ENCODE data around the gene SLC9A5. TPM values are rescaled to one million over a fixed set of nuclear protein-coding genes. Genes with fewer than 3 reads are reported as not detected.

The SLC9A5 gene
- total and polyA plus RNA-seq, 8 donors: 0.19 to 5.3 (median 0.89) TPM; not detected in 1

- H3K4me1 ChIP-seq: peaks cover 0 to 7% (median 3%) of the 10 kb centered on the region in 4 donors
- no peak for TF ChIP-seq POLR2AphosphoS5 (IDR thresholded peaks at IDR 0.05)
- TF ChIP-seq CTCF (IDR thresholded peaks at IDR 0.05): no peak
- no peak for TF ChIP-seq EP300 (IDR thresholded peaks at IDR 0.05)
- TF ChIP-seq POLR2A (IDR thresholded peaks at IDR 0.05): no peak
- no peaks in the 10 kb centered on the region for H3K27me3 ChIP-seq
- H3K9me3 ChIP-seq: no peaks in the 10 kb centered on the region
- no peak overlapping the region for H3K4me3 ChIP-seq
- no peak for DNase-seq
- WGBS, 5 donors: 91 to 94% (median 92%) methylated on average over 19 to 28 of the region's 28 CpGs
- no peak overlapping the region for H3K27ac ChIP-seq
- peaks cover 0 to 9% (median 1%) of the 10 kb centered on the region in 4 donors for H3K36me3 ChIP-seq
- intact Hi-C loops (cut with DNase I; ENCODE audit: low total_unique reads): no loop called here
These were observed 37.9 kb downstream of the SLC9A5 start for GRCh38 chr16:67286441-67287235.

- intact Hi-C loops (cut with DNase I; ENCODE audit: low total_unique reads): no loop called here
- peaks cover 0 to 9% (median 1%) of the 10 kb centered on the region in 4 donors for H3K36me3 ChIP-seq
- H3K27ac ChIP-seq: no peak overlapping the region
- no peak overlapping the region for H3K4me3 ChIP-seq
- H3K27me3 ChIP-seq: no peaks in the 10 kb centered on the region
- TF ChIP-seq EP300 (IDR thresholded peaks at IDR 0.05) (no peak), POLR2AphosphoS5 (IDR thresholded peaks at IDR 0.05) (no peak), CTCF (IDR thresholded peaks at IDR 0.05) (no peak), POLR2A (IDR thresholded peaks at IDR 0.05) (no peak)
- no peaks in the 10 kb centered on the region for H3K9me3 ChIP-seq
- peaks cover 0 to 7% (median 3%) of the 10 kb centered on the region in 4 donors for H3K4me1 ChIP-seq
- 92 to 98% (median 94%) methylated on average over 14 of the region's 14 CpGs for WGBS, 5 donors
- DNase-seq: no peak
These were observed 39.2 kb downstream of the SLC9A5 start for GRCh38 chr16:67287960-67288359.

- TF ChIP-seq POLR2AphosphoS5 (IDR thresholded peaks at IDR 0.05) (no peak), CTCF (IDR thresholded peaks at IDR 0.05) (no peak), POLR2A (IDR thresholded peaks at IDR 0.05) (no peak), EP300 (IDR thresholded peaks at IDR 0.05) (no peak)
- intact Hi-C loops (cut with DNase I; ENCODE audit: low total_unique reads): no loop called here
- Histone ChIP-seq H3K27ac (no peak overlapping the region), H3K4me1 (peaks cover 0 to 2% (median 0%) of the 10 kb centered on the region in 4 donors), H3K9me3 (no peaks in the 10 kb centered on the region), H3K27me3 (no peaks in the 10 kb centered on the region), H3K36me3 (peaks cover 0 to 9% (median 1%) of the 10 kb centered on the region in 4 donors), H3K4me3 (no peak overlapping the region)
- DNase-seq: no peak
- 72 to 89% (median 85%) methylated on average over 7 of the region's 7 CpGs for WGBS, 5 donors
These were observed 42.7 kb downstream of the SLC9A5 start for GRCh38 chr16:67291461-67291860.

GRCh38 chr16:67294171-67294757, 45.5 kb downstream of the SLC9A5 start:
- Histone ChIP-seq H3K4me3 (no peak overlapping the region), H3K27ac (no peak overlapping the region), H3K27me3 (peaks cover 0 to 9% (median 0%) of the 10 kb centered on the region in 3 donors), H3K9me3 (no peaks in the 10 kb centered on the region), H3K36me3 (no peaks in the 10 kb centered on the region), H3K4me1 (peaks cover 0 to 5% (median 0%) of the 10 kb centered on the region in 4 donors)
- intact Hi-C loops (cut with DNase I; ENCODE audit: low total_unique reads): no loop called here
- TF ChIP-seq POLR2AphosphoS5 (IDR thresholded peaks at IDR 0.05): no peak
- TF ChIP-seq EP300 (IDR thresholded peaks at IDR 0.05): no peak
- TF ChIP-seq CTCF (IDR thresholded peaks at IDR 0.05): no peak
- no peak for TF ChIP-seq POLR2A (IDR thresholded peaks at IDR 0.05)
- no peak for DNase-seq
- WGBS, 5 donors: 70 to 87% (median 82%) methylated on average over 3 to 4 of the region's 4 CpGs
